DOHH2 (cell line): ENCODE results near the gene CYSLTR2.

ENCODE experiments used
- EZH2phosphoT487 ChIP-seq: fragments of 200-600 bp; sonication (generic); IDR thresholded peaks from 2 replicates; pipeline ENCODE4 v1.6.1; 2017; ENCODE audit warnings: borderline replicate concordance, mild to moderate bottlenecking, antibody characterized with exemption, low read length, moderate library complexity, mixed read lengths
- TF ChIP-seq, protein P1 (sequence below): fragments of 200-600 bp; sonication (generic); IDR thresholded peaks from one replicate; pipeline ENCODE4 v1.5.1; 2014; ENCODE audit warnings: antibody characterized with exemption, mild to moderate bottlenecking, low read depth, low read length; ENCODE audit not compliant: poor library complexity, severe bottlenecking

DNA sequence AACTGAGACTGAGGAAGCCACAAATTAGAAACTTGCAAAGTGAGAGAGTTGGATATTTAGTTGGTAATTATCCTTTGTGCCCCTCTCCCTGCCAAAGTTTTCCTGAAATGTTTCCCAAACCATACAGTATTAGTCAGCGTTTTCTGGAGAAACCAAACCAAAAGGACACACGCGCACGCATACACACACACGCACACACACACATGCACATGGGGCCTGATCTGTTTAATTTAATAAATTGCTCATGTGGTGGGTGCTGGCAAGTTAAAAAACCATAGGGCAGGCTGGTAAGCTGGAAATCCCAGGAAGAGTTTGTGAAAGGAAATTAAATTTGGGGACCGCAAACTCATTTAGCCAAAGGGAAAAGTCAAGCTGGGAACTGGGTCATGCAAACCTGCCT is 11.7 kb upstream of the CYSLTR2 start:
- TF ChIP-seq EZH2phosphoT487 = no peak
- TF ChIP-seq, protein P1, sequence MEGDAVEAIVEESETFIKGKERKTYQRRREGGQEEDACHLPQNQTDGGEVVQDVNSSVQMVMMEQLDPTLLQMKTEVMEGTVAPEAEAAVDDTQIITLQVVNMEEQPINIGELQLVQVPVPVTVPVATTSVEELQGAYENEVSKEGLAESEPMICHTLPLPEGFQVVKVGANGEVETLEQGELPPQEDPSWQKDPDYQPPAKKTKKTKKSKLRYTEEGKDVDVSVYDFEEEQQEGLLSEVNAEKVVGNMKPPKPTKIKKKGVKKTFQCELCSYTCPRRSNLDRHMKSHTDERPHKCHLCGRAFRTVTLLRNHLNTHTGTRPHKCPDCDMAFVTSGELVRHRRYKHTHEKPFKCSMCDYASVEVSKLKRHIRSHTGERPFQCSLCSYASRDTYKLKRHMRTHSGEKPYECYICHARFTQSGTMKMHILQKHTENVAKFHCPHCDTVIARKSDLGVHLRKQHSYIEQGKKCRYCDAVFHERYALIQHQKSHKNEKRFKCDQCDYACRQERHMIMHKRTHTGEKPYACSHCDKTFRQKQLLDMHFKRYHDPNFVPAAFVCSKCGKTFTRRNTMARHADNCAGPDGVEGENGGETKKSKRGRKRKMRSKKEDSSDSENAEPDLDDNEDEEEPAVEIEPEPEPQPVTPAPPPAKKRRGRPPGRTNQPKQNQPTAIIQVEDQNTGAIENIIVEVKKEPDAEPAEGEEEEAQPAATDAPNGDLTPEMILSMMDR = no peak
